Endodermal cell (in vitro differentiated cells): ENCODE data around the gene ERLIN1. TPM values are rescaled to one million over a fixed set of nuclear protein-coding genes. Genes with fewer than 3 reads are reported as not detected.

Source experiments
- DNase-seq: peaks from one replicate; pipeline ENCODE4 v3.0.0-alpha.2; 2017
- H3K27ac ChIP-seq: 2 replicates; pipeline ENCODE4 v1.5.1; 2013; ENCODE audit warnings: mild to moderate bottlenecking, low read depth, low read length, moderate library complexity
- H3K27me3 ChIP-seq: 2 replicates; pipeline ENCODE4 v1.6.1; 2013; ENCODE audit warnings: mild to moderate bottlenecking, low read length, moderate library complexity; ENCODE audit not compliant: insufficient read depth, control insufficient read depth, poor library complexity, severe bottlenecking
- H3K36me3 ChIP-seq: 2 replicates; pipeline ENCODE4 v1.7.0; 2013; ENCODE audit warnings: mild to moderate bottlenecking, low read length, moderate library complexity; ENCODE audit not compliant: control insufficient read depth, insufficient read depth
- H3K4me1 ChIP-seq: one replicate; pipeline ENCODE4 v1.7.0; 2013; ENCODE audit warnings: low read length; ENCODE audit not compliant: control insufficient read depth, insufficient read depth
- H3K4me3 ChIP-seq: 2 replicates; pipeline ENCODE4 v1.5.1; 2013; ENCODE audit warnings: mild to moderate bottlenecking, low read length, moderate library complexity
- H3K9ac ChIP-seq: 2 replicates; pipeline ENCODE4 v1.6.1; 2013; ENCODE audit warnings: mild to moderate bottlenecking, low read length, moderate library complexity; ENCODE audit not compliant: poor library complexity, severe bottlenecking; ENCODE audit errors: extremely low read depth
- H3K9me3 ChIP-seq: 2 replicates; pipeline ENCODE4 v1.6.1; 2013; ENCODE audit warnings: mild to moderate bottlenecking, low read length, moderate library complexity; ENCODE audit not compliant: control insufficient read depth
- H3K27ac Mint-ChIP-seq: 2 replicates; pipeline ENCODE4 v1.8.0; 2020; ENCODE audit warnings: mixed read lengths
- H3K27me3 Mint-ChIP-seq: 2 replicates; pipeline ENCODE4 v1.8.0; 2021; ENCODE audit warnings: mild to moderate bottlenecking, mixed read lengths; ENCODE audit not compliant: insufficient read depth
- H3K36me3 Mint-ChIP-seq: 2 replicates; pipeline ENCODE4 v1.8.0; 2020; ENCODE audit warnings: low read depth, mixed read lengths
- H3K4me1 Mint-ChIP-seq: 2 replicates; pipeline ENCODE4 v1.8.0; 2020; ENCODE audit warnings: mixed read lengths
- H3K4me3 Mint-ChIP-seq: 2 replicates; pipeline ENCODE4 v1.8.0; 2020; ENCODE audit warnings: mild to moderate bottlenecking, moderate library complexity, mixed read lengths
- H3K9me3 Mint-ChIP-seq: 2 replicates; pipeline ENCODE4 v1.8.0; 2020; ENCODE audit warnings: mild to moderate bottlenecking, mixed read lengths
- WGBS, 2 experiments: methylation state at CpG; one replicate each; pipeline versions ENCODE4 v1.1.5 to v1.1.7; 2013; ENCODE audit warnings: missing lambda C conversion rate in 2 of 2, mixed read lengths in 1 of 2; ENCODE audit not compliant: insufficient coverage in 1 of 2, insufficient read length in 1 of 2; 5-methylcytosine and 5-hydroxymethylcytosine counted together
- long read RNA-seq, 4 experiments: library from polyadenylated mRNA in 2 of 4; library from RNA in 1 of 4; library from capped mRNA in 1 of 4; stranded (forward) in 3 of 4; unstranded in 1 of 4; transcript quantifications; one replicate each; pipeline ENCODE4 v2.0.0, GENCODE V29; 2020 to 2021; ENCODE audit warnings: inconsistent platforms in 1 of 4
- polyA plus RNA-seq, 2 experiments: library from polyadenylated mRNA; stranded (reverse); fragments of 50-300 nt; gene quantifications; one replicate each; pipeline ENCODE4 v1.2.3, GENCODE V29; 2013
- total RNA-seq, 2 donors: library from RNA; stranded (reverse); fragmentation: NEBNext Ultra II Directional in 1 of 2; extraction: Animal tissue kit (Norgen Biotek cat#: 25700) in 1 of 2; gene quantifications; 2 replicates in 1 of 2; 3 replicates in 1 of 2; pipeline ENCODE4 v1.2.1, GENCODE V29; 2021
- TF ChIP-seq, protein P1 (sequence below): fragments of 200-600 bp; sonication (generic); conservative IDR thresholded peaks from 2 replicates; pipeline ENCODE4 v1.5.0; 2021; ENCODE audit warnings: antibody characterized with exemption, mild to moderate bottlenecking

ERLIN1 gene
- total RNA-seq = 10 to 100 TPM; 35.0 to 42.6 TPM
- polyA plus RNA-seq (2013, experiment 1 of 2) = 41.8 TPM
- 42.3 TPM for polyA plus RNA-seq (2013, experiment 2 of 2)
- long read RNA-seq, experiment 1, full-length matches to known transcripts = 7 of 27 reads
- long read RNA-seq, experiment 1, partial matches to known transcripts = 6 of 27 reads
- long read RNA-seq, experiment 1, other reads (novel, unspliced or antisense) = 14 of 27 reads
- long read RNA-seq, experiment 2, full-length matches to known transcripts = 124 of 186 reads
- long read RNA-seq, experiment 2, partial matches to known transcripts = 5 of 186 reads
- long read RNA-seq, experiment 2, other reads (novel, unspliced or antisense) = 57 of 186 reads
- long read RNA-seq, experiment 3, full-length matches to known transcripts = 182 of 318 reads
- long read RNA-seq, experiment 3, partial matches to known transcripts = 10 of 318 reads
- long read RNA-seq, experiment 3, other reads (novel, unspliced or antisense) = 126 of 318 reads
- long read RNA-seq, experiment 4, transcript ERLIN1-202 (12 exons, 1,453 nt) = major isoform, 16 of 58 reads
- long read RNA-seq, experiment 4, partial matches to known transcripts = 5 of 58 reads
- long read RNA-seq, experiment 4, other reads (novel, unspliced or antisense) = 37 of 58 reads

DNA sequence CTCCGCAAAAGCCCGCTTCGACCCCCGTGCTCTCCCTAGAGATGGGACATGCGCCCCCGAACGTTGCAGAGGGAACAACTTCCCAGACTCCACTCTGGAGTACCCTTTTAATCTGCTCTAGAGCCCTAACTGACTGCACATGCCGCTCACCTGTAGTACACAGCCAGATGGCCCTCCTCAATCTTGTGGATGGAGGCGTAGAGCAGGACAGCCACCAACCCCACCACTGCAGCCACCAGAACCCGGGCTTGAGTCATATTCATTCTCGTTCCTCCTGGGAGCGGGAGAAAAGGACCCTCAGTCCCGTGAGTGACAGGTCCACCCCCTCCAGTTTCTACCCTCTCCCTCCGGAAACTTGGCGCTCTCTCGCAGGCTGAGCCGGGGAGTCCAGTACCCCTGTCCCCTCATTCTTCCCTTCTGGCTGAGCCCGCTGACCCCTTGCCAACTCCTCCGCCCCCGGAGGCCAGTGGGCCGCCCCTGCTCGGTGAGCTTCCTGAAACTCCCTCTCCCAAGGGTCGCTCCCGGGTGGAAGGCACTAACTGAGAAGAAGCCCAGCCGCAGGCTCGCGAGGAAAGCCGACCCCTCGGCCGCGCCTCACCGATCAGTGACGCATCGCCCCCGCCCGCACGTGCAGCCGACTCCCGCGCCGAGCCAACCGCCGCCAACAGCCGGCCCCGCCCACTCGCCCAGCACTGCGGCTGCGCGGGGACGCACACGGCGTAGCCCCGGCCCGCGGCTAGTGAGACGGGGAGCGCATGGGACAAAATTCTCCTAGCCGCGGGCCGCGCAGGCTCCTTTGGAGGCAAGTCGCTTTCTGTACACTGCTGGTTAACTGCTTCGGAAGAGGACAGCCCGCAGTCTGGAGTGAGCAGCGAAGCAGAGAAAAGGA lies at the start of gene ERLIN1:
Gene ERLIN1, minus strand, starts transcription at position 666 of the 889 bp plus-strand sequence. Its CDS starts 403 bp downstream, at position 263.
- Histone ChIP-seq H3K36me3 (peaks cover 60% of the 10 kb centered on the region), H3K9ac (peak within 1 kb of the TSS; percentile 75), H3K27ac (peak within 1 kb of the TSS; percentile 88), H3K4me3 (peak within 1 kb of the TSS; percentile 97), H3K9me3 (no peaks in the 10 kb centered on the region), H3K27me3 (no peaks in the 10 kb centered on the region), H3K4me1 (no peaks in the 10 kb centered on the region)
- Mint-ChIP-seq H3K27ac (peak within 1 kb of the TSS; percentile 97), H3K27me3 (no peaks in the 10 kb centered on the region), H3K4me1 (peaks cover 13% of the 10 kb centered on the region), H3K36me3 (peaks cover 32% of the 10 kb centered on the region), H3K9me3 (no peaks in the 10 kb centered on the region), H3K4me3 (peak within 1 kb of the TSS; percentile 84)
- 0% methylated on average over 13 to 65 of the region's 65 CpGs for WGBS, 2 experiments
- DNase-seq = peak; percentile 97
- TF ChIP-seq, protein P1, sequence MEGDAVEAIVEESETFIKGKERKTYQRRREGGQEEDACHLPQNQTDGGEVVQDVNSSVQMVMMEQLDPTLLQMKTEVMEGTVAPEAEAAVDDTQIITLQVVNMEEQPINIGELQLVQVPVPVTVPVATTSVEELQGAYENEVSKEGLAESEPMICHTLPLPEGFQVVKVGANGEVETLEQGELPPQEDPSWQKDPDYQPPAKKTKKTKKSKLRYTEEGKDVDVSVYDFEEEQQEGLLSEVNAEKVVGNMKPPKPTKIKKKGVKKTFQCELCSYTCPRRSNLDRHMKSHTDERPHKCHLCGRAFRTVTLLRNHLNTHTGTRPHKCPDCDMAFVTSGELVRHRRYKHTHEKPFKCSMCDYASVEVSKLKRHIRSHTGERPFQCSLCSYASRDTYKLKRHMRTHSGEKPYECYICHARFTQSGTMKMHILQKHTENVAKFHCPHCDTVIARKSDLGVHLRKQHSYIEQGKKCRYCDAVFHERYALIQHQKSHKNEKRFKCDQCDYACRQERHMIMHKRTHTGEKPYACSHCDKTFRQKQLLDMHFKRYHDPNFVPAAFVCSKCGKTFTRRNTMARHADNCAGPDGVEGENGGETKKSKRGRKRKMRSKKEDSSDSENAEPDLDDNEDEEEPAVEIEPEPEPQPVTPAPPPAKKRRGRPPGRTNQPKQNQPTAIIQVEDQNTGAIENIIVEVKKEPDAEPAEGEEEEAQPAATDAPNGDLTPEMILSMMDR = peak; percentile 1

DNA sequence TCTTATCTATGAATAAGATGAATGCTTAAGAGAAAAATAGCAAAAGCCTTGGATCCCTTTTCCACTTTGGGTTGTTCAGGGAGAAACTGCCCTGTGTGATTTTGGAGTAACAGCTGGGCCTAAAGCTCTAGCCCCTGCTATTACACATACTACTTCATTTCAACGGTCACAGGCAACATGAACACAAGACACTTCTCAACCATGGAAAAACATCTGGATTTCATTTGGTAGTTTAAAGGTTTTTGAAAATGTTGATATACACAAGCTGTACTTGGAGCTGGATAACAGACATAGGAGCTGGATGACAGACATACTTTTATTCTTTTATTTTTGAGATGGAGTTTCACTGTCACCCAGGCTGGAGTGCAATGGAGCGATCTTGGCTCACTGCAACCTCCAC lies 46.3 kb upstream of the ERLIN1 start:
- no peak overlapping the region for H3K4me3 ChIP-seq
- H3K4me1 Mint-ChIP-seq = peaks cover 5% of the 10 kb centered on the region
- H3K36me3 Mint-ChIP-seq = peaks cover 37% of the 10 kb centered on the region
- H3K27ac ChIP-seq = no peak overlapping the region
- H3K9me3 Mint-ChIP-seq = no peaks in the 10 kb centered on the region
- 87 to 88% methylated on average over 1 of the region's 2 CpGs for WGBS, 2 experiments
- H3K27me3 Mint-ChIP-seq = no peaks in the 10 kb centered on the region
- TF ChIP-seq, protein P1 = no peak
- H3K36me3 ChIP-seq = peaks cover 44% of the 10 kb centered on the region
- H3K4me1 ChIP-seq = no peaks in the 10 kb centered on the region
- no peaks in the 10 kb centered on the region for H3K9me3 ChIP-seq
- no peaks in the 10 kb centered on the region for H3K27me3 ChIP-seq
- no peak overlapping the region for H3K27ac Mint-ChIP-seq
- H3K4me3 Mint-ChIP-seq = no peak overlapping the region
- H3K9ac ChIP-seq = no peak overlapping the region
- no peak for DNase-seq

DNA sequence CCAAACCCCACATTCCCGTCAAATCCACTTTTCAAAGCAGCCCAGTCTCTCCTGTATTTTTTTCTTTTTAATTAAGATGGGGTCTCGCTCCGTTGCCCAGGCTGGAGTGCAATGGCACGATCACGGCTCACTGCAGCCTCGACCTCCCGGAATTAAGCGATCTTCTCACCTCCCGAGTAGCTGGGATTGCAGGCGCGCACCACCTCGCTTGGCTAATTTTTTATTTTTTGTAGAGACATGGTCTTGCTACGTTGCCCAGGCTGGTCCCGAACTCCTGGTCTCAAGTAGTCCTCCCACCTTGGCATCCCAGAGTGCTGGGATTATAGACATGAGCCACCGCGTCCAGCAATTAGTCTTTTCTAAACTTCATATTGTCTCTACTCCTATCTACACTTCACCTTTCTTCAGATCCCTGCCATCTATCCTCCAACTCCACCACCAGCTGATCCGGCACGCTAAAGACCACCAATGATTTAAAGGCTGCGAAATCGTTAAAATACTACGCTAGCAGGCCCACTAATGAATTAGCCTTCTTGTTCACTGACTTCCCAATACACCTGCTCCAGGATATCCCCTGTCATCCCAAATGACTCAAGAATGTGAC lies 44.1 kb upstream of the ERLIN1 start:
- peak overlapping the region; percentile 92 for H3K27ac Mint-ChIP-seq
- peaks cover 5% of the 10 kb centered on the region for H3K4me1 Mint-ChIP-seq
- no peak for DNase-seq
- no peaks in the 10 kb centered on the region for H3K9me3 Mint-ChIP-seq
- H3K36me3 Mint-ChIP-seq = peaks cover 30% of the 10 kb centered on the region
- H3K4me1 ChIP-seq = no peaks in the 10 kb centered on the region
- H3K27me3 Mint-ChIP-seq = no peaks in the 10 kb centered on the region
- WGBS, 2 experiments = 78 to 80% methylated on average over 21 of the region's 21 CpGs
- peaks cover 33% of the 10 kb centered on the region for H3K36me3 ChIP-seq
- no peaks in the 10 kb centered on the region for H3K27me3 ChIP-seq
- H3K9ac ChIP-seq = peak overlapping the region; percentile 70
- peak overlapping the region; percentile 92 for H3K4me3 ChIP-seq
- H3K9me3 ChIP-seq = no peaks in the 10 kb centered on the region
- H3K4me3 Mint-ChIP-seq = peak overlapping the region; percentile 82
- TF ChIP-seq, protein P1 = no peak
- H3K27ac ChIP-seq = peak overlapping the region; percentile 58
